Measurements from ENCODE around the gene IGF2R.
"Not testable (repeated sequence)": the region's sequence is repeated elsewhere in the genome, so short reads cannot be mapped to it uniquely, and the experiment has no call there.

IGF2R gene

GRCh38 chr6:159955945-159956361 is 12.9 kb upstream of the IGF2R start:
- no peak for FAIRE-seq

DNA sequence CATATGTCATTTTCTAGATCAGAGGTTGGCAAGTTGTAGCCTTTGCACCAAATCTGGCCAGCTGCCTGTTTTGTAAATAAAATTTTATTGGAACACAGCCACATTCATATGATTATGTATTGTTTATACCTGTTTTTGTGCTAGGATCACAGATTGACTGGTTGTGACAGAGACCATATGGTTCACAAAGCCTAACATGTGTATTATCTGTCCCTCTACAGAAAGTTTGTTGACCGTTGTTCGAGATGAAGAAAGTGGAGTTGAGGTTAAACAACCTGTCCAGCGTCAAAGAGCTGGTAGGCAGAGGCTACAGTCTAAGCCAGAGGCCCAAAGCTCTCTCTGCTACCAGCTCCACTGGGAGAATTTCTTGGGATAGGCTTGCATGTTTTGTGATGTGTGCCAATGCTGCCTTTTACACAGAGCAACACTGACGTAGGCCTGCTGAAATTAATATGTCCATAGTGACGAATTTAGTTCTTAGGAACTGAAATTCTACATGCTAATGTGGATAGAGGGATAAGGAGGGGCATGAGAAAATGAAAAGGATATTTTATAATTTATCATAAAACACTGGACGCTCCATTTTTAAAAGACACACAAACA is 11.7 kb upstream of the IGF2R start:
- FAIRE-seq, result no peak

- FAIRE-seq, result no peak
Observed at GRCh38 chr6:159959165-159959975, 9.5 kb upstream of the IGF2R start.

GRCh38 chr6:159959976-159960384 is 8.9 kb upstream of the IGF2R start:
- peak; percentile 77 for FAIRE-seq

DNA sequence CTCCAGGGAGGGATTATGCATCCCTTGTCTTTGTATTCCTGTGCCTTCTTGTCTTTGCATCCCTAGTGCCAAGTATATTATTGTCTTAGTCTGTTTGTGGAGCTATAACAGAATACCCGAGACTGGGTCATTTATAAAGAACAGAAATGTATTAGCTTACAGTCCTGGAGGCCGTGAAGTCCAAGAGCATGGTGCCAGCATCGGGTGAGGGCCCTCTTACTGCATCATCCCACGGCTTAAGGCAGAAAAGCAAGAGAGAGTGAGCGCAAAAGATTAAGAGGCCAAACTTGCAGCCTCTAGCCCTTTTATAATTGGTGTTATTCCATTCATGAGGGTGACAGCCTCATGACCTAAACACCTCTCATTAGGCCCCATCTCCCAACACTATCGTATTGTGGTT is 8.4 kb upstream of the IGF2R start:
- no peak for FAIRE-seq

- no peak for FAIRE-seq
Observed at GRCh38 chr6:159961528-159961927, 7.4 kb upstream of the IGF2R start.

- FAIRE-seq, result no peak
Observed at GRCh38 chr6:159963111-159963510, 5.8 kb upstream of the IGF2R start.

DNA sequence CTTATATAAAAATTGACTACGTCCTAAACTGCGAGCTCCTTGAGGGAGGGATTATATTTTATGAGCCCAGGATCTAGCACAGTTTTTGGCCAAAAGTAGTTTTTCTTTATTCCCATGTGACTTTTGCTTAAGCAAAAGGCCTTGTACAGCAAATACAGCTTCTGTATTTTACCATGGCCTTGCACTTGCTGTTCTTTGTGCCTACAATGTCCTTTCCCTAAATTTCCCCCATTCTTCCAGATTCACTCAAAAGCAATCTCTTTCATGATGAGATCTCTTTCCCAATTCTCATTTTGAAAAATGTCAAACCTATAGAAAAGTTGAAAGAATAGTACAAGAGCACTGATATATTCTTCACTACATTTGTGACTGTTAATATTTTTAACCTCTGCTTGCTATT is 4.8 kb upstream of the IGF2R start:
- FAIRE-seq, result no peak

DNA sequence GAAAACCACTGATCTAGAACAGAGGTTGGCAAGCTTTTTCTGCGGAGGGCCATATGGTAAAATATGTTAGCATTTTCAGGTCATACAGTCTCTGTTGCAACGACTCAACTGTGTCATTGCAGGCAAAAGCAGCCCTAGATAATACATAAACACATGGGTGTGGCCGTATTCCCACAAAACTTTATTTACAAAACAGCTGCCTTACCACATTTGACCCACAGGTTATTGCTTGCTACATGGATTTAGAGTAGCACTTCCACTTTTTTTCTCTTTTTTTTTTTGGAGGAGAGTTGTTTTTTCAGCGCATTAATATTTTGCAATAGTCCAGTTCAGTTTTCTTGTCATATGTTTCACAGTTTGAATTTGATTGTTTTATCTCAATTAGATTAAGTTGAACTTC is 2.5 kb upstream of the IGF2R start:
- FAIRE-seq, result no peak

GRCh38 chr6:159966981-159967380 is 1.9 kb upstream of the IGF2R start:
- FAIRE-seq, result no peak

DNA sequence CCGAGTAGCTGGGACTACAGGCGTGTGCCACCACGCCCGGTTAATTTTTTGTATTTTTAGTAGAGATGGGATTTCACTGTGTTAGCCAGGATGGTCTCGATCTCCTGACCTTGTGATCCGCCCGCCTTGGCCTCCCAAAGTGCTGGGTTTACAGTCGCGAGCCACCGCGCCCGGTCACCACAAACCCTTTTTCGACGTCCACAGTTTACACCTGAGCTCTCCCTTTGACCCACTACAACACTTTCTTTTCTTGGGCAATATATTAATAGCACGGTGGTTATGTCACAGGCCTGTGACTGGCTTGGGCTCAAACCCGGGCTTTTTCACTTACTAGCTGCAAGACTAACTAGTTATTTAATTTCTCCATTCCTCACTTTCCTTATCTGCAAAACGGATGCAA is 1.3 kb upstream of the IGF2R start:
- FAIRE-seq, result not testable (repeated sequence)

DNA sequence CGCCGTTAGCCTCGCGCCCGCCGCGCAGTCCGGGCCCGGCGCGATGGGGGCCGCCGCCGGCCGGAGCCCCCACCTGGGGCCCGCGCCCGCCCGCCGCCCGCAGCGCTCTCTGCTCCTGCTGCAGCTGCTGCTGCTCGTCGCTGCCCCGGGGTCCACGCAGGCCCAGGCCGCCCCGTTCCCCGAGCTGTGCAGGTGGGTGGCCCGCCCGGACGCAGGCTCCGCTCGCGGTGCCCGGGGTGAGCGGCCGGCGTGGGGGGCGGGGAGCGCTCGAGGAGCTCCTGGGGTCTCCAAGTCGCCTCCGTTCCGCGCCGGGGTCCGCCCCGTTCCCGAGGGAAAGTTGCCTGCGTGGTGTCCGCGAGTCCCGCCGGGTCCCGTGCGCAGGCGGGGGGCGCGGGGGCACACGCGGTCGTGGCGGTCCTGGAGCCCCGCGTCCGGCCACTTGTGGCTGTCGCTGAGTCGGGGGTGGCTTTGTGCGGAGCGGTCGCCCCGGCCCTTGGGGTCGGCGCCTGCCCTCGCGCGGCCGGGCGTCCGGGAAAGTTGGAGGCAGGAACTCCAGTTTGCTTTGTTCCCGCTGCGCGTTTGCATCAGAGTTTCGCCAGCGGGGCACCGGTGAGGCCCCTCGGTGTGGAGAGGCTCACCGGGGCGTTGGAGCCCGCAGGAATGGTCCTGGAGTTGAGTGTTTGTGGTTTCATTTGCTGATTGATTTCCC is 476 bp downstream of the IGF2R start:
- no peak for FAIRE-seq

DNA sequence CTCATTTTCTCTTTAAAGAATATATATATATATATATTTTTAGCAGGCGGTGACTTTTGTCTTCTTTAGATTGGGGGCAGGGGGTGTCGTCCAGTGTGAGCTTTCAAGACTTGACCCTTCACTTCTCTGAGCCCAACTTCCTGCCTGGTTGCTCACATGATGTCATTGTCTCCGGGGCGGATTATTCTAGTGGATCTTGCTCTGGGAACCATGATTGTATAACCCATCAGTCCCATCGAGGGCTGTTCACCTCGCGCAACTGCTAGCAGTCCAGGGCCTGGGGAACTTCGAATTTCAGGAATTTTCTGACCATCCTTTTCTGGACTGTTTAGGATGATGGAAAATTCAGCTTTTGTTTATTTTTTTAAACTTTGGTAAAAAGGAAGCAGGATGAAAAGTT is 1.0 kb downstream of the IGF2R start:
- FAIRE-seq, result no peak

DNA sequence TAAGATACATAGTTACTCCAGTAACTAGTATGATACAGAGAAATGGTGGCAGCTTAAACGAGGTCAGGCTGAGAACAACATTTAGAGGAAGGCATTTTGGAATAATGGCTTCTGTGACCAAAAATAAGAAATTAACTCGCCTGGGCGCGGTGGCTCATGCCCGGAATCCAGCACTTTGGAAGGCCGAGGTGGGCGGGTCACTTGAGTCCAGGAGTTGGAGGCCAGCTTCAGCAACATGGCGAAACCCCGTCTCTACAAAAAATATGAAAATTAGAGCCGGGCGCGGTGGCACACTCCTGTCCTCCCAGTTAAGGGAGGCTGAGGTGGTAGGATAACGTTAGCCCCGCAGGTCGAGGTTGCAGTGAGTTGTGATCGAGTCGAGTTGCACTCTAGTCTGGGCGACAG is 1.8 kb downstream of the IGF2R start:
- no peak for FAIRE-seq

DNA sequence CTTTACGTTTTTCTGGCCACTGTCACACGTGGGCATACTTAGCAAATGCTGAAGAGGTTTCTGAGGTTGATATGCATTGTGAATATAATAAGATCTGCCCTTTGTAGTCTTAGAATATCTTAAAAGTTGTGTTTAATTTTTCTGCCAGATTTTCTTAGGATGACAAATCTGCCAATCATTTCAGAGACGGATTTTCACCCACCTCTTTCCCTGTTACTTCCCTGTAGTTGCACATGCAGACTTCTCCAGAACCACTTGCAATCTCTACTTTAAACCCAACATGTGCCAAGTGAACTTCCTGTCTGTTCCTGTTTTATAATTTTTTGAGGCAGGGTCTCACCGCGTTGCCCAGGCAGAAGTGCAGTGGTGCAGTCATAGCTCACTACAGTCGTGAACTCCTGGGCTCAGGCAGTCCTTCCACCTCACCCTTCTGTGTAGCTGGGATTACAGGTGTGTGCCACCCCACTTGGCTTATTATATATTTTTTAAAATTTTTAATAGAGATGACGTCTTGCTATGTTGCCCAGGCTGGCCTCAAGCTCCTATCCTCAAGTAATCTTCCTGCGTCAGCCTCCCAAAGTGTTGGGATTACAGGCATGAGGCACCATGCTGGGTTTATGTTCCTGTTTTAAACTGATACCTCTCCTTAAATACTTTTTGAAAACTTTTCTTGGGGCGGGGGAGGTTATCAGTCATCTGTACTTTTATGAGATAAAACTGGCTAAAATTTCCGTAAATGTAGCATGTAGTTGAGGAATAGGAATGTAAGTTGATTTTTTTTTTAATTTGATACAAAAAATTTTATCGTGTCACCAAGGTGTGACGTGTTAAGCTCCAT is 2.7 kb downstream of the IGF2R start:
- no peak for FAIRE-seq

GRCh38 chr6:159972506-159973268 is 3.8 kb downstream of the IGF2R start:
- no peak for FAIRE-seq

GRCh38 chr6:159973406-159973805 is 4.5 kb downstream of the IGF2R start:
- FAIRE-seq, result no peak

- no peak for FAIRE-seq
Observed at GRCh38 chr6:159973951-159974350, 5.1 kb downstream of the IGF2R start.

- FAIRE-seq, result no peak
Observed at GRCh38 chr6:159974932-159975331, 6.0 kb downstream of the IGF2R start.

- no peak for FAIRE-seq
Observed at GRCh38 chr6:159976686-159977254, 7.9 kb downstream of the IGF2R start.

DNA sequence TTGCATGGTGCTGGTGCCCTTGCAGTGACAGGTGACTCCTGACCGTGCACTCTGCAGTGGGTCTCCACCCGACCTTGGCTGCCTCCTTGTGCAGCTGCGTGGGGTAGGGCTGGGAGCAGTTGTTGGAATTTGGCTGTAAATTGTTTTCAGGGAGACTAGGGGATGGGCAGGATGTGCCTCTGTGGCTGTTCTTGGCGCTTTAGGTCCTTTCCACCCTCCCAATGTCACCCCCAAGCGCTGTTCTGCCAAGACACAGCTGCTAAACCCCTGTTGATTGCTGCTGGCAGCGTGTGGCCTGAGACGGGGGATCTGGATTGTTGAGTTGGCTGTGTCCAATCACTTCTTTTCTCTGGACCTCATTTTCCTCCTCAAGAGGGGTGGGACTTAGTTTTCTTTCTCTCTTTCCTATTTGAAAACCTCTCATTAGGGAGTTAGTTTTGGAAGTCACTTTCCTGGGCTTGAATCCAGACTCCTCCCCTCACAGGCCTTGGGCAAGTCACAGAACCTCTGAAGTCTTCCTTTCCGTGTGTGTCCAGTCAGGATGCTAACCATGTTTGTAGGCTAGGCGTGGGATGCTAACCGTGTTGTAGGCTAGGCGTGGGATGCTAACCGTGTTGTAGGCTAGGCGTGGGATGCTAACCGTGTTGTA is 8.5 kb downstream of the IGF2R start:
- FAIRE-seq, result peak; percentile 94
